ENCODE data around the gene CCDC28A.
A peak's percentile ranks its signal among the peaks of the same experiment; 100 is the strongest.
"Not testable (repeated sequence)": the region's sequence is repeated elsewhere in the genome, so short reads cannot be mapped to it uniquely, and the experiment has no call there.

Gene CCDC28A

DNA sequence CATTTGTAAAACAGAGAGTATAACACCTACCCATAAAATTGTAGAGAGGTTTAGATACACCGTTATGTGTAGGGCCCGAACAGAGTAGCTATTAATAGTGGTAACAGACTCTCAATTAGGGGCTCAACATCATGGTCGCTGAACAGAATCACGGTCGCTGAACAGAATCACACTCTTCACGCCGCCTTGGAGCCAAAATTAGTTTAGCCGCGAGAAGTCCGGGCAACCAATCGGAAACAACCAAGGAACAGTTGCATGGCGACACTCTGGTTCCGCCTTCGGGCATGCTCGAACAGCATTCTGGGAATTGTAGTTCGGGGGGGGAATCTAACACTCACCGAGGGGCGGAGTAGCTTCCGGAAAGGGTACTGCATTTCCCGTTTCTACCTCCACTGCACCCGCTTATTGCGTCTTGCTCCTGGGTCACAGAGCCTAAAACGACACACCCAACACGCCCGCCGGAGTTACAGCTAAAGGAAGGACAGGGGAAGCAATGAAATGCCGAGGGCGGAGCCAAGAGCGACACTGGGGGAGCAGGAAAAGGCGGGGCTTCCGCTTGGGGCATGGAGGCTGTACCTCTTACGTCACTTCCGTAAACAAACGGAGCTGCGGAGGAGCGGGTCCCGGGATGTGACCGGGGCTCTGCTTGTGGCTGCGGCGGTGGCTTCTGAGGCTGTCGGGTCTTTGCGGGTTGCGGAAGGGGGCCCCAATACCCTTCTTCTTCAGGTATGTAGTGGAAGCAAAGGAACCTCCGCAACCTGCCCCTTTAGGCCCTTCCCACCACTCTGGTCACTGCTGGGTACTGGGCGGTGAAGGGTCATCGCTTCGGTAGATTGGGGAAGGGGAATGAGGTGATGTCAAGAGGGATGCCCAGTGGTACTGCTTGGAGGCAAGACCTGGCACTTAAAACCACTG lies at the start of gene CCDC28A:
Gene CCDC28A (plus strand): TSS at position 593 of the 915 bp plus-strand sequence. CDS start 2,352 bp downstream, outside the sequence.
- DNase-seq = peak; percentile 87 to 91

GRCh38 chr6:138724015-138724414 lies 49.6 kb upstream of the CCDC28A start:
- DNase-seq = no peak

DNA sequence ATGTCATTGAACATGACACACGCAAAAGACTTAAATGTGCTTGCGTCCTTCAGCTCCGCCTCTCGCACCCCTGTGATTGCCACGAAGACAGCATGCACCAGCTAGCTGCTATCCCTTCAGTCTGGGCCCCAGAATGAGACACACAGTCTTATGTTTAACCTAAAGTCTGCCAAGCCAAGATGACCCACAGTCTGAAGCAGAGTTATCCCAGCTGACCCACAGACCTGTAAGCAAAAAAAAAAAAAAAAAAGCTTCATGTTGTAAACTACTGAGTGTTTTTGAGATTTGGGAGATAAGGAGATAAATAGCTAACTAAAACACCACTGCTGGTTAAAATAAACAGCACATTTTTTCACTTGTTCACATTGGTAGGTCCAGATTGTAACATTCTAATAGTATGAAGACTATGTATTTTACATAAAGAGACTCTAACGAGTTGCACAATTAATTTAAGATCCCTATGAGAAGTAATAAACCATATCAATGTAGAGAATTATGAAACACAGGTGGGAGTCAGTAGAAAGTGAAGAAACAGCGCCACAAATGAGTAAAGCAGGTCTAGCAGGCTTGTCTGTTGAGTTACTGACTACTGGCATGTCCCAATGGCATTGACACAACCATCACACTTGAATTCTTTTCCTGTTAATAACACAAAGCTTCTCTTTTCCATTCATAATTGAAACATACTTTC lies 47.4 kb upstream of the CCDC28A start:
- DNase-seq = no peak

GRCh38 chr6:138726757-138727097 lies 46.8 kb upstream of the CCDC28A start:
- DNase-seq = no peak

DNA sequence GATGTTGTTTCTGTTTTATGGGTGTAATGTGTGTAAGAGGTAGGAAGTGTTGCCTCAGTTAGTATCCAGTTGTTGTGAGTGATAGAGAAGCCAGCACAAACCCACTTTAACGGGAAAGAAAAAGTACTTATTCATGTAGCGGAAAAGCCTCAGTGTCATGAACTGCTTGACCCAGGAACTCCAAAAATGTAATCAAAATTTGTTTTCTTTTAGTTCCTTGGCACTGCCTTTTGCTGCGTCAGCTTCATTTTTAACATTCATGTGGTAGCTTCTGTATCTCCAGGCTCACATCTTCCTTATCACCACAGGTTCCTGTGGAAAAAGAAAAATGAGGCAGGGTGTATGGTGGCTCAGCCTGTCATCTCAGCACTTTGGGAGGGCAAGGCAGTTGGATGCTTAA lies 46.4 kb upstream of the CCDC28A start:
- no peak for DNase-seq

- no peak for DNase-seq
Measured at GRCh38 chr6:138728662-138729061, 44.9 kb upstream of the CCDC28A start.

- not testable (repeated sequence) for DNase-seq
Measured at GRCh38 chr6:138730037-138730436, 43.5 kb upstream of the CCDC28A start.

DNA sequence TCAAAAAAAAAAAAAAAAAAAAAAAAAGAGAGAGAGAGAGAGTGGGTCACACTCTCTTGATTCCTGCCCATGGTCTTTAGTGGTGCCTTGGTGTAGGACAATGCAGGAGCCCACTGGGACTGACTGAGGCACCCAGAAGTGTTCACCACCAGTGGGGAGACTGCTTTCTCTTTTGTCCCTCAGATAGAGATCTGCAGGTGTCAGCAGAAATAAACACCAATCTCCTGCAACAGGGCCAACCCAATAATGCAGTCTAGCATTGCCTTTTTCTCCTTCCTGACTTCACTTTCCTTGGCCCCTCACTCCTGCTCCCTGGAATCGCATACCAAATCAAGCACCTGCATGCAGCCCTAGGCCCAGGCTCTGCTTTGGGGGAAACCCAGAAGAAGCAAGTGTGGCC lies 39.0 kb upstream of the CCDC28A start:
- DNase-seq = no peak

DNA sequence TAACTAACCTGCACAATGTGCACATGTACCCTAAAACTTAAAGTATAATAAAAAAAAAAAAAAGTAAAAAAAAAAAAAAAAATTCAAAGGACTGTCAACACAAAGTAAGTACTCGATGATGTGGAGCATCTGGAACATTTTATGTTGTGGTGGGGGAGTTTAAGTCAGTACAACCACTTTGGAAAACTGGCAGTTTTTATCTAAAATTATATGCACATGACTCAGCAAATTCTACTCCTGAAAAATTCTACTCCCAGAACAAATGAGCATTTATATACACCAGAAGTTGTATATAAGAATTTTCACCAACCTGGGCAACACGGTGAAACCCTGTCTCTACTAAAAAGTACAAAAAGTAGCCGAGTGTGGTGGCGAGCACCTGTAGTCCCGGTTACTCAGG lies 36.9 kb upstream of the CCDC28A start:
- no peak for DNase-seq

- no peak for DNase-seq
Measured at GRCh38 chr6:138752017-138752416, 21.6 kb upstream of the CCDC28A start.

DNA sequence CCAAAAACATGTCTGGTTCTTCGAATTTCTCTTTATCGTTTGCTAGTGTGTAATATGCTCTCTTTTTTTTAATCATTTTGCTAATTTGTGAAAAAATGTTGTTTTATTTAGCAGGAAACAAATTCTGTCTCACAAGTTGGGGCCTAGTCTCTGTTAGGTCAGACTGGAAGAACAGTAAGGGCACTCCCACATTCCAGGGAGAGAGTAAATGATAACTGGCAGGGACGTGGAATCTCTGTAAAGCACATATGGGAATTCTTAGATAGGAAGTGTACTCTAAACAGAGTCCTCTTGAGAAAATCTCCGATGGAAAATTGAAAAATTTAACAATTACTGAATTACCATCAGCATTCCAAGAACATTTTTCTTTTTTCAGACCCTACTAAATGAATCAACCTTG lies 16.4 kb upstream of the CCDC28A start:
- DNase-seq = no peak

DNA sequence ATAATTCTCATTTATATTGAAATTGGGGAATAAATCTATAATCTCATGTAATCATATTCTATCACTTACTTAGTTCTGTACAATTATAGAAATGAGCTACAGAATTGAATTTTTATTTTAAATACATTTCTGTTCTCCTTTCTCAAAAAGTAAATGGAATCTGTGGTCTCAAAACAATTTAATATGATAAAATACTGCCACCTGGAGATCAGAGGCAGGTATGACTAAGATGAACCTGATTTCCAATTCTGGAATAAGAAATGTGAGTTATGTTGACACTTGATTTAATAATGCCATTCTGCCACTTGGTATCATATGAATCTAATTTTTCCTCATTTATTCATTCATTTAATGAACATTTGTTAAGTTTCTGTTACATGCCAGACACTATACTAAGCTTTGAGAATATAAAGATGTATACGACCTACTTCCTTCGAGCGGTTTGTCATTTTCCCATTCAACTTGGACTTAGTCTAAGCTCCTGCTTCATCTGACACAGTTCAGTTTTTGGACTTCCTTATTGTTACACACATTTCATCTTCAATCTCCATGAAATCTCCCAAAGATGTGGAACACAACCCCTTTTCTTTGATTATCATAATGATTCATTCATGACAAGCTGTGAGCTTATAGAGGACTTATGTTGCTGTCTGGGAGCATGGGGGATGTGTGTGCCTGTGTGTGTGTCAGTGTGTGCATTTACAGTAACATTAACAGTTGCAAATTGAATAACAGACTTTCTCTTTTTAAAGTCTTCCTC lies 7.5 kb upstream of the CCDC28A start:
- DNase-seq = peak in 1 of 2 experiments; percentile 1

DNA sequence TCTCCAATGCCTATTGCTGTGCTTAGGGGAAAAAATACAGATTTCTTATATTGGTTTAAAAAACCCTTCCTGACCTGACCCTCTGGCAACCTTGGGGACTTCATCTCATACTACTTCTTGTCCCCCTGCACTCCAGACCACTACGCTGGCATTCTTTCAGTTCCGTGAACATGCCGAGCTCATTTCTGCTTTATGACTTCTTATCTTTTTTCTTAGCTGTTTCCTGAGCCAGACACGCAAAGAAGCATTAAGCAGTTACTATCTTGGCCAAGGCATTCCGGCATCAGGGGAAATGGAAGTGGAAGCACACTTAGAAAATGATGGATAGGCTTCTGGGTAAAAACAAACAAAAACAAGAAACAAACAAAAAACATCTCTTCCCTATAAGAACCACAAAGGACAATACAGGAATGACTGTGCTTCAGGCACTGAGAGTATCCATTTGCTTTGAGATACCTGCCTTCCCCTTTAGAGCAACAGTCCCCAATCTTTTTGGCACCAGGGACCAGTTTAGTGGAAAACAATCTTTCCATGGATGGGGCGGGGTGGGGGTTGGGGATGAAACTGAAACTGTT lies 4.4 kb upstream of the CCDC28A start:
- no peak for DNase-seq

DNA sequence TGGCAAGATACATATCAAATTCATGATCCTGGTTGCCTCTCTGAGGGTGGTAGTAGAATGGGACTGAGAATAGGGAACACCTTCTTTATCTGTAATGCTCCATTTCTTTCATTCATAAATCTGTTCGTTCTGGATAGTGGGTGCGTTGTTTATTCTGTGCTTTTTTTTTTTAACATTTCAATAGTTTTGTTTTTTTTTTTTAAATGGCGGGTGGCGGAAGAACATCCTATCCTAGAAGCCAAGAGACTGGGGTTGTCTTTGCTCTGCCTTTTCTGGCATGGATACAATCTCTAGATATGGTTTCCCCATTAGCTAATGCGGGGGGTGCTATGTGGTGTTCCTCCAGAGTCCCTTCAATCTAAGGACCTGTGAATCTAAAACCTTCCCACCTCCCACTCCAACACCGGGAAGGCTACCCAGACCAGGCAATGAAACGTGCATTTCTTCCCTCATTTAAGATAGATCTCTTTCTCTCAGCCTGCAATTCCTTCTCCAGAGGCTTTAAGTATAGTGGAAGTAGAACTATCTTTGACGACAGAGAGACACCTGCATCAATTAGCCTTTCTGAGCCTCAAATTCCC lies 883 bp upstream of the CCDC28A start:
- DNase-seq = no peak

- no peak for DNase-seq
Measured at GRCh38 chr6:138774370-138774769, 801 bp downstream of the CCDC28A start.

GRCh38 chr6:138776659-138777058 lies 3.1 kb downstream of the CCDC28A start:
- no peak for DNase-seq

- no peak for DNase-seq
Measured at GRCh38 chr6:138778331-138778730, 4.8 kb downstream of the CCDC28A start.

DNA sequence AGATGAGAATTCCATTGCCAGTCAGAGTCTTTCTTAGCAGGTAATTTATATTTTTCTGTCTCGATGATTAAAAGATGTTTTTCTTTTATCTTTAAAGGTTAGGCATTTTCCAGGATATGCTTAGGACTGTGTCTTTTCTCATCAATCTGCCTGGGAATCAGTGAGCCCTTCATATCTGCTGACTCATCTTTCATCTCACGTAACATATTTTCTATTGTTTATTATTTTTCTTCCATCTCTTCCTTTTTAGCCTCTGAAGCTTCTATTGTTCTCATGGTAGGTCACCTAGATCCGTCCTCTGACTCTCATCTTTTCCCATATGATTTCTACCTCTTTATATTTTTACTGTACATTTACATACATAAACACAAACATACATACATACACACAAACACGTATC lies 8.7 kb downstream of the CCDC28A start:
- no peak for DNase-seq

DNA sequence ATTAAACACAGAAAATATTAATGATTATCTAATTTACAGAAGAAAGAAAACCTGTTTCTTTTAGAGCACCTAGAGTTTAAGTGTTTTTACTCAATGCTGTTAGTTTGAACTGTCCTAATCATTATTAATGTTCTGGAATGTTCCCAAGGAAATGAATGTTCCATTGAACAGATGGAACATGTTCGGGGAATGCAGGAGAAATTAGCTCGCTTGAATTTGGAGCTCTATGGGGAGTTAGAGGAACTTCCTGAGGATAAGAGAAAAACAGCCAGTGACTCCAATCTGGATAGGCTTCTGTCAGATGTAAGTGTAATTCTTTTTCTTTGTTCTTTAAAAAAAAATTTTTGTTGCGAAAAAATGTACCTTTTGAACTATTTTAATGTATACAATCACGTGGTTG lies 11.5 kb downstream of the CCDC28A start:
- no peak for DNase-seq

DNA sequence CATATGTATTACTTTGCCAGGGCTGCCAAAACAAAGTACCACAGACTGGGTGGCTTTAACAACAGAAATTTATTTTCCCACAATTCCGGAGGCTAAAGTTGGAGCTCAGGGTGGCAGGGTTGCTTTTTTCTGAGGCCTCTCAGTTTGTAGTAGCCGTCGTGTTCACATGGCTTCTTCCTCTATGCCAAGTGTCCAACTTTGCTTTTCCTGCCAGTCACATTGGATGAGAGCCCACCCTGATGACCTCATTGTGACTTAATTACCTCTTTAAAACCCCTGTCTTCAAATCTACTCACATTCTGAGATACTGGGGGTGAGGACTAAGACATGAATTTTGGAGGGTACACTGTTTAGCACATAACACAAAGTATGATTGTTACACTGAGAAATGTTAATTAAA lies 12.4 kb downstream of the CCDC28A start:
- DNase-seq = no peak

GRCh38 chr6:138787138-138787537 lies 13.6 kb downstream of the CCDC28A start:
- DNase-seq = no peak

DNA sequence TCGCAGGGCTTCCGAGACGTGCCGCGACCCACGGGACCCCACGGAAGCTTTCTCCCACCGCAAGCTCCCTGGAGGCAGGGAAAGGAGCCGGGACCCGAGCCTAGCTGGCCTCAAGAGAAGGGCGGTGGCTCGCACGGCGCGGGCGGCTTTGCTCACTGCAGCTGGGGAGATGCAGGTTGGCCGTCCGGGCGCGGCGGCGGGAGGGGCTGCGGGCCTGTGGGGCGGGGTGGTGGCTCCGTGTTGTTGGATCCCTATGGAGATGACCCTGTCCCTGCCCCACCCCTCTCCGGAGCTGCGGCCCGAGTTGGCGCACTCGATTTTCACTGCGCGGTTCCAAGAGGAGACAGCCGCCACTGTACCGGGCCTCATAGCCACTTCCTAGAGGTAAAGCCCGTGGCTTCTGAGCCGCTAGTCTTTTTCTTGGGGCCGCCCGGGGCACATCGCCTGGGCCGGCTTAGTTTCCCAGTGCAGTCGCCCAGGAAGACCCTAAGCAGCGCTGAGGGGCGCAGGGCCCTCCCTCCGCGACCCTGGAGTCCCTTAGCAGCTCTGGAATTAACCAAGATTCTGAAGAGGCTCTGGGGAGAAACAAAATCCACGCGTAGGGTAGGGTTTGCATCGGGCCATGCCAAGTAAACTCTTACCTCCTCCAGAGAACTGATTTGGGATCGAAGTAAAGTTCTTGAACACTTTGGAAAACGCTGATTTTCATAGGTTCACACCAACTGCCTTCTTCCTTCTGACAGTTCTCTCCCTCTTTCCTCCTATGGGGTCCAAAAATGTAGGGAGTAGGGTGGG lies 22.4 kb downstream of the CCDC28A start, which contains the start of gene ECT2L:
Gene ECT2L (plus strand): TSS at position 279 of the 795 bp plus-strand sequence. CDS start 17,188 bp downstream, outside the sequence.
- no peak for DNase-seq

Measured in NCI-H187 (cell line).